Mesothelial cell of epicardium (in vitro differentiated cells): ENCODE data around the gene NACC2. TPM values are rescaled to one million over a fixed set of nuclear protein-coding genes. Genes with fewer than 3 reads are reported as not detected.

Source experiments
- DNase-seq, 2 experiments: peaks; one replicate each; pipeline ENCODE4 v3.0.0; 2021; ENCODE audit warnings: low spot score in 2 of 2; ENCODE audit not compliant: unreplicated experiment in 2 of 2
- H3K27ac Mint-ChIP-seq: 2 replicates; pipeline ENCODE4 v1.8.0; 2021; ENCODE audit warnings: mixed read lengths
- H3K27me3 Mint-ChIP-seq: 2 replicates; pipeline ENCODE4 v1.8.0; 2021; ENCODE audit warnings: low read depth, mixed read lengths
- H3K36me3 Mint-ChIP-seq: 2 replicates; pipeline ENCODE4 v1.8.0; 2021; ENCODE audit warnings: mixed read lengths
- H3K4me1 Mint-ChIP-seq: 2 replicates; pipeline ENCODE4 v1.8.0; 2021; ENCODE audit warnings: mixed read lengths
- H3K4me3 Mint-ChIP-seq: 2 replicates; pipeline ENCODE4 v1.8.0; 2021; ENCODE audit warnings: mild to moderate bottlenecking, moderate library complexity, mixed read lengths
- H3K9me3 Mint-ChIP-seq: 2 replicates; pipeline ENCODE4 v1.8.0; 2021; ENCODE audit warnings: mixed read lengths
- CTCF ChIP-seq: fragments of 200-600 bp; sonication (generic); IDR thresholded peaks from one replicate; pipeline ENCODE4 v1.5.0; 2021; ENCODE audit warnings: antibody characterized with exemption; ENCODE audit not compliant: unreplicated experiment
- total RNA-seq: library from RNA; stranded (reverse); gene quantifications from 3 replicates; pipeline ENCODE4 v1.2.1, GENCODE V29; 2021

The NACC2 gene
- total RNA-seq, 1 donor from 2014 or later, result 18.4 TPM

GRCh38 chr9:136013116-136013515 lies 82.0 kb downstream of the NACC2 start:
- no peaks in the 10 kb centered on the region for H3K9me3 Mint-ChIP-seq
- DNase-seq, result peak in 1 of 2 experiments; percentile 5
- no peaks in the 10 kb centered on the region for H3K36me3 Mint-ChIP-seq
- no peaks in the 10 kb centered on the region for H3K27me3 Mint-ChIP-seq
- H3K27ac Mint-ChIP-seq, result no peak overlapping the region
- H3K4me3 Mint-ChIP-seq, result no peak overlapping the region
- TF ChIP-seq CTCF, result no peak
- peaks cover 9% of the 10 kb centered on the region for H3K4me1 Mint-ChIP-seq

GRCh38 chr9:136012651-136013050 lies 82.4 kb downstream of the NACC2 start:
- TF ChIP-seq CTCF, result no peak
- Mint-ChIP-seq H3K9me3 (no peaks in the 10 kb centered on the region), H3K27me3 (no peaks in the 10 kb centered on the region), H3K36me3 (no peaks in the 10 kb centered on the region), H3K27ac (no peak overlapping the region), H3K4me3 (no peak overlapping the region), H3K4me1 (peaks cover 9% of the 10 kb centered on the region)
- DNase-seq, result peak in 1 of 2 experiments; percentile 17

GRCh38 chr9:136011703-136012496 lies 83.2 kb downstream of the NACC2 start:
- Mint-ChIP-seq H3K4me3 (no peak overlapping the region), H3K36me3 (peaks cover 4% of the 10 kb centered on the region), H3K27me3 (no peaks in the 10 kb centered on the region), H3K9me3 (no peaks in the 10 kb centered on the region), H3K4me1 (peaks cover 9% of the 10 kb centered on the region), H3K27ac (no peak overlapping the region)
- DNase-seq, result peak in 1 of 2 experiments; percentile 26
- TF ChIP-seq CTCF, result no peak

GRCh38 chr9:136011376-136011702 lies 83.8 kb downstream of the NACC2 start:
- H3K27me3 Mint-ChIP-seq, result no peaks in the 10 kb centered on the region
- H3K4me1 Mint-ChIP-seq, result peaks cover 9% of the 10 kb centered on the region
- peaks cover 4% of the 10 kb centered on the region for H3K36me3 Mint-ChIP-seq
- DNase-seq, result no peak
- no peaks in the 10 kb centered on the region for H3K9me3 Mint-ChIP-seq
- no peak for TF ChIP-seq CTCF
- no peak overlapping the region for H3K27ac Mint-ChIP-seq
- no peak overlapping the region for H3K4me3 Mint-ChIP-seq

- DNase-seq, result no peak
- TF ChIP-seq CTCF, result no peak
- Mint-ChIP-seq H3K27me3 (no peaks in the 10 kb centered on the region), H3K36me3 (peaks cover 4% of the 10 kb centered on the region), H3K4me1 (peaks cover 7% of the 10 kb centered on the region), H3K9me3 (no peaks in the 10 kb centered on the region), H3K27ac (no peak overlapping the region), H3K4me3 (no peak overlapping the region)
Observed at GRCh38 chr9:136010615-136011361, 84.3 kb downstream of the NACC2 start.
